Measurements from ENCODE around the gene USP10.

GRCh38 chr16:84704253-84704652, 4.5 kb downstream of the USP10 start:
- TF ChIP-seq CTCF (conservative IDR thresholded peaks at IDR 0.05; ENCODE audit: low read length) (no peak), EZH2phosphoT487 (IDR thresholded peaks at IDR 0.05; ENCODE audit: borderline replicate concordance, low read depth, low read length) (no peak)

Data from OCI-LY7 (cell line).